Activated T-helper 1 cell treated with Interleukin-2 at 50 U/mL for 16 hours (primary cell): Measurements from ENCODE around the gene SENP8.
"Not testable (repeated sequence)": the region's sequence is repeated elsewhere in the genome, so short reads cannot be mapped to it uniquely, and the experiment has no call there.

Source experiments
- DNase-seq: peaks from one replicate; pipeline ENCODE4 v3.0.0-alpha.2; 2020; ENCODE audit warnings: low read depth

SENP8 gene

GRCh38 chr15:72155635-72156616, 37.7 kb downstream of the SENP8 start:
- DNase-seq: peak; percentile 58

- DNase-seq: no peak
Measured at GRCh38 chr15:72156928-72157327, 38.7 kb downstream of the SENP8 start.

GRCh38 chr15:72160696-72161245, 42.6 kb downstream of the SENP8 start:
- DNase-seq: no peak

- no peak for DNase-seq
Measured at GRCh38 chr15:72161361-72162132, 43.3 kb downstream of the SENP8 start.

GRCh38 chr15:72162569-72162968, 44.4 kb downstream of the SENP8 start:
- DNase-seq: no peak

- DNase-seq: no peak
Measured at GRCh38 chr15:72163719-72164118, 45.5 kb downstream of the SENP8 start.

- no peak for DNase-seq
Measured at GRCh38 chr15:72166716-72167417, 48.7 kb downstream of the SENP8 start.

GRCh38 chr15:72167445-72167844, 49.2 kb downstream of the SENP8 start:
- no peak for DNase-seq

- no peak for DNase-seq
Measured at GRCh38 chr15:72168131-72168807, 50.1 kb downstream of the SENP8 start.

GRCh38 chr15:72168808-72169190, 50.6 kb downstream of the SENP8 start:
- no peak for DNase-seq

GRCh38 chr15:72169236-72169920, 51.2 kb downstream of the SENP8 start:
- no peak for DNase-seq

- no peak for DNase-seq
Measured at GRCh38 chr15:72169921-72170611, 51.9 kb downstream of the SENP8 start.

- DNase-seq: no peak
Measured at GRCh38 chr15:72170691-72171090, 52.5 kb downstream of the SENP8 start.

GRCh38 chr15:72171978-72172377, 53.8 kb downstream of the SENP8 start:
- not testable (repeated sequence) for DNase-seq

- DNase-seq: no peak
Measured at GRCh38 chr15:72172796-72173195, 54.6 kb downstream of the SENP8 start.

- no peak for DNase-seq
Measured at GRCh38 chr15:72173401-72173800, 55.2 kb downstream of the SENP8 start.

- no peak for DNase-seq
Measured at GRCh38 chr15:72173864-72174550, 55.8 kb downstream of the SENP8 start.

GRCh38 chr15:72174551-72175165, 56.5 kb downstream of the SENP8 start:
- DNase-seq: no peak
